ENCODE data around the gene WIPF3. TPM values are rescaled to one million over a fixed set of nuclear protein-coding genes. Genes with fewer than 3 reads are reported as not detected.

The WIPF3 gene
- total and polyA plus RNA-seq, 10 of the 15 experiments (the other 5 are each of a cell fraction or from before 2014, with no cell fraction given) = 0.03 to 0.05 TPM; not detected in 8

GRCh38 chr7:29965030-29965429, 158.7 kb downstream of the WIPF3 start (continued):
- TF ChIP-seq ZZZ3 (IDR thresholded peaks at IDR 0.05; ENCODE audit: control insufficient read depth, insufficient read length, low read depth) (no peak), SMC3 (IDR thresholded peaks at IDR 0.05; ENCODE audit: borderline replicate concordance, low read length) (no peak), TCF3 (IDR thresholded peaks at IDR 0.05; ENCODE audit: borderline replicate concordance, insufficient read depth, low read depth, low read length) (no peak), YBX1 (IDR thresholded peaks at IDR 0.05) (no peak), POLR2A (IDR thresholded peaks at IDR 0.05; ENCODE audit: low read depth, low read length) (no peak)

Small RNA genes lying within 50 kb of the gene (small RNA-seq; reads per million reads assigned to genes)
- gene RF01210 = not detected

Other genes starting within 250 kb of the WIPF3 start
- gene PRR15, start 242.7 kb upstream of the WIPF3 start, total RNA-seq (2014; rRNA removed) = not detected in 2 replicates
- gene PRR15, start 242.7 kb upstream of the WIPF3 start, total RNA-seq (2014; rRNA removed; fragmentation: Illumina TruSeq; extraction: Trizol) = not detected in 2 replicates
- not detected in 2 replicates for gene PRR15, start 242.7 kb upstream of the WIPF3 start, total RNA-seq (2021)
- gene PRR15, start 242.7 kb upstream of the WIPF3 start, polyA plus RNA-seq (2011; rRNA removed) = not detected in 2 replicates
- gene PRR15, start 242.7 kb upstream of the WIPF3 start, polyA plus RNA-seq (2014; fragmentation: Illumina TruSeq; extraction: Trizol) = not detected in 2 replicates
- not detected for gene PRR15, start 242.7 kb upstream of the WIPF3 start, polyA plus RNA-seq (2014; fragmentation: Nextera tagmentation; extraction: Ambion mirVana)
- not detected in 2 replicates for gene PRR15, start 242.7 kb upstream of the WIPF3 start, polyA plus RNA-seq (2014; rRNA removed)
- gene PRR15, start 242.7 kb upstream of the WIPF3 start, polyA plus RNA-seq (2016; fragmentation: Nextera tagmentation; extraction: Ambion mirVana) = not detected
- 39.5 and 44.1 TPM in 2 replicates for gene SCRN1, start 183.3 kb downstream of the WIPF3 start, total RNA-seq (2014; rRNA removed)
- gene SCRN1, start 183.3 kb downstream of the WIPF3 start, total RNA-seq (2014; rRNA removed; fragmentation: Illumina TruSeq; extraction: Trizol) = 41.6 and 41.9 TPM in 2 replicates
- 67.6 and 68.5 TPM in 2 replicates for gene SCRN1, start 183.3 kb downstream of the WIPF3 start, total RNA-seq (2021)
- gene SCRN1, start 183.3 kb downstream of the WIPF3 start, polyA plus RNA-seq (2011; rRNA removed) = 41.7 and 46.7 TPM in 2 replicates
- 51.3 and 51.5 TPM in 2 replicates for gene SCRN1, start 183.3 kb downstream of the WIPF3 start, polyA plus RNA-seq (2014; fragmentation: Illumina TruSeq; extraction: Trizol)
- 10 to 100 TPM; 11.1 to 13.4 TPM for gene SCRN1, start 183.3 kb downstream of the WIPF3 start, polyA plus RNA-seq (2014; fragmentation: Nextera tagmentation; extraction: Ambion mirVana)
- 33.0 and 36.7 TPM in 2 replicates for gene SCRN1, start 183.3 kb downstream of the WIPF3 start, polyA plus RNA-seq (2014; rRNA removed)
- 10 to 100 TPM; 42.7 to 49.2 TPM for gene SCRN1, start 183.3 kb downstream of the WIPF3 start, polyA plus RNA-seq (2016; fragmentation: Nextera tagmentation; extraction: Ambion mirVana)
- 4.2 and 6.2 TPM in 2 replicates for gene FKBP14, start 220.2 kb downstream of the WIPF3 start, total RNA-seq (2014; rRNA removed)
- gene FKBP14, start 220.2 kb downstream of the WIPF3 start, total RNA-seq (2014; rRNA removed; fragmentation: Illumina TruSeq; extraction: Trizol) = 6.8 and 8.5 TPM in 2 replicates
- gene FKBP14, start 220.2 kb downstream of the WIPF3 start, total RNA-seq (2021) = 3.0 and 5.1 TPM in 2 replicates
- 8.2 and 15.7 TPM in 2 replicates for gene FKBP14, start 220.2 kb downstream of the WIPF3 start, polyA plus RNA-seq (2011; rRNA removed)
- gene FKBP14, start 220.2 kb downstream of the WIPF3 start, polyA plus RNA-seq (2014; fragmentation: Illumina TruSeq; extraction: Trizol) = 8.9 and 11.8 TPM in 2 replicates
- gene FKBP14, start 220.2 kb downstream of the WIPF3 start, polyA plus RNA-seq (2014; fragmentation: Nextera tagmentation; extraction: Ambion mirVana) = 1 to 10 TPM; 2.7 to 3.7 TPM
- 6.9 and 7.8 TPM in 2 replicates for gene FKBP14, start 220.2 kb downstream of the WIPF3 start, polyA plus RNA-seq (2014; rRNA removed)
- gene FKBP14, start 220.2 kb downstream of the WIPF3 start, polyA plus RNA-seq (2016; fragmentation: Nextera tagmentation; extraction: Ambion mirVana) = 1 to 10 TPM; 3.5 to 6.0 TPM
- 5.3 and 5.4 TPM in 2 replicates for gene PLEKHA8, start 221.9 kb downstream of the WIPF3 start, total RNA-seq (2014; rRNA removed)
- gene PLEKHA8, start 221.9 kb downstream of the WIPF3 start, total RNA-seq (2014; rRNA removed; fragmentation: Illumina TruSeq; extraction: Trizol) = 5.6 and 6.0 TPM in 2 replicates
- 7.1 and 7.6 TPM in 2 replicates for gene PLEKHA8, start 221.9 kb downstream of the WIPF3 start, total RNA-seq (2021)
- 13.2 and 16.5 TPM in 2 replicates for gene PLEKHA8, start 221.9 kb downstream of the WIPF3 start, polyA plus RNA-seq (2011; rRNA removed)
- 5.1 and 6.1 TPM in 2 replicates for gene PLEKHA8, start 221.9 kb downstream of the WIPF3 start, polyA plus RNA-seq (2014; fragmentation: Illumina TruSeq; extraction: Trizol)
- gene PLEKHA8, start 221.9 kb downstream of the WIPF3 start, polyA plus RNA-seq (2014; fragmentation: Nextera tagmentation; extraction: Ambion mirVana) = 1 to 10 TPM; 1.1 to 1.7 TPM
- 3.5 and 3.7 TPM in 2 replicates for gene PLEKHA8, start 221.9 kb downstream of the WIPF3 start, polyA plus RNA-seq (2014; rRNA removed)
- 1 to 10 TPM; 6.3 to 8.3 TPM for gene PLEKHA8, start 221.9 kb downstream of the WIPF3 start, polyA plus RNA-seq (2016; fragmentation: Nextera tagmentation; extraction: Ambion mirVana)

Data from GM12878 (cell line).